ENCODE results near the gene TSHR. TPM values are rescaled to one million over a fixed set of nuclear protein-coding genes. Genes with fewer than 3 reads are reported as not detected.

Gene TSHR
- total RNA-seq, 1 experiment from 2014 or later, result not detected

GRCh38 chr14:81062380-81062779 lies 107.0 kb downstream of the TSHR start:
- no peak overlapping the region for H2BK20ac ChIP-seq (ENCODE audit: low read depth, low read length, poor library complexity, severe bottlenecking)
- no peak overlapping the region for H3K27ac Mint-ChIP-seq
- no peaks in the 10 kb centered on the region for H3K36me3 Mint-ChIP-seq (ENCODE audit: insufficient read depth in 1 of 3, low read depth in 3 of 3)
- no peaks in the 10 kb centered on the region for H3K27me3 Mint-ChIP-seq (ENCODE audit: low read depth)
- H2BK15ac ChIP-seq (ENCODE audit: low read depth, low read length), result no peak overlapping the region
- no peak overlapping the region for H2AK5ac ChIP-seq (ENCODE audit: insufficient read length, low read length)
- no peaks in the 10 kb centered on the region for H3K27me3 ChIP-seq (ENCODE audit: insufficient read depth, low read length)
- H3K4me3 Mint-ChIP-seq, result no peak overlapping the region
- DNase-seq, result no peak
- H3K14ac ChIP-seq (ENCODE audit: insufficient read depth, low read length), result no peak overlapping the region
- no peaks in the 10 kb centered on the region for H3K4me1 ChIP-seq (ENCODE audit: insufficient read depth, low read length)
- no peaks in the 10 kb centered on the region for H3K9me3 ChIP-seq (ENCODE audit: control insufficient read depth, low read depth, low read length)
- H3K4ac ChIP-seq (ENCODE audit: low read depth, low read length), result no peak overlapping the region
- no peaks in the 10 kb centered on the region for H3K23me2 ChIP-seq (ENCODE audit: insufficient read length, low read depth, low read length, poor library complexity, severe bottlenecking)
- no peak overlapping the region for H4K91ac ChIP-seq (ENCODE audit: insufficient read length, low read depth, low read length)
- H3K4me2 ChIP-seq (ENCODE audit: insufficient read depth, insufficient read length, low read length), result no peak overlapping the region
- TF ChIP-seq CTCF (conservative IDR thresholded peaks at IDR 0.05), result no peak
- no peak overlapping the region for H2AFZ ChIP-seq (ENCODE audit: low read length)
- no peak overlapping the region for H2BK12ac ChIP-seq (ENCODE audit: insufficient read length, low read depth, low read length)
- H3K27ac ChIP-seq (ENCODE audit: insufficient read length, low read depth, low read length), result no peak overlapping the region
- no peak overlapping the region for H4K5ac ChIP-seq (ENCODE audit: insufficient read length, low read depth, low read length)
- H3K4me1 Mint-ChIP-seq, result no peaks in the 10 kb centered on the region
- no peak overlapping the region for H3K9ac ChIP-seq (ENCODE audit: extremely low read depth, insufficient read length, low read length)
- H3K23ac ChIP-seq (ENCODE audit: insufficient read length, low read depth, low read length), result no peak overlapping the region
- no peak overlapping the region for H3K56ac ChIP-seq (ENCODE audit: insufficient read length, low read depth, low read length)
- H2BK5ac ChIP-seq (ENCODE audit: insufficient read length, low read length), result no peak overlapping the region
- no peaks in the 10 kb centered on the region for H3K79me1 ChIP-seq (ENCODE audit: insufficient read depth, low read depth, low read length, poor library complexity, severe bottlenecking)
- H3K79me2 ChIP-seq (ENCODE audit: insufficient read depth, low read length), result no peaks in the 10 kb centered on the region
- no peak overlapping the region for H3T11ph ChIP-seq (ENCODE audit: low read length)
- H3K18ac ChIP-seq (ENCODE audit: insufficient read length, low read depth, low read length), result no peak overlapping the region
- H2BK120ac ChIP-seq (ENCODE audit: low read depth, low read length, poor library complexity, severe bottlenecking), result no peak overlapping the region
- H4K20me1 ChIP-seq (ENCODE audit: control insufficient read depth, insufficient read depth, insufficient read length), result no peaks in the 10 kb centered on the region
- no peaks in the 10 kb centered on the region for H3K9me3 Mint-ChIP-seq
- WGBS (ENCODE audit: extremely low coverage, insufficient read length, low lambda C conversion rate), result no CpG with 5 or more reads among the region's 4 CpGs
- H4K8ac ChIP-seq (replicated peaks; ENCODE audit: insufficient read length, low read depth, low read length), result no peak overlapping the region

Data from H9 (cell line).